Limb (tissue), 2 donors: ENCODE data around the gene IGFALS.

ENCODE experiments used
- DNase-seq, 2 donors: peaks; one replicate each; pipeline ENCODE4 v3.0.0-alpha.2; 2016; ENCODE audit errors: extremely low spot score in 2 of 2

The IGFALS gene

GRCh38 chr16:1793578-1794220, at the start of gene IGFALS:
Gene IGFALS, minus strand, starts transcription at chr16:1793705. Its CDS starts 53 bp downstream, at chr16:1793652.
- no peak for DNase-seq

GRCh38 chr16:1839554-1839953, 46.0 kb upstream of the IGFALS start:
- DNase-seq: no peak

DNA sequence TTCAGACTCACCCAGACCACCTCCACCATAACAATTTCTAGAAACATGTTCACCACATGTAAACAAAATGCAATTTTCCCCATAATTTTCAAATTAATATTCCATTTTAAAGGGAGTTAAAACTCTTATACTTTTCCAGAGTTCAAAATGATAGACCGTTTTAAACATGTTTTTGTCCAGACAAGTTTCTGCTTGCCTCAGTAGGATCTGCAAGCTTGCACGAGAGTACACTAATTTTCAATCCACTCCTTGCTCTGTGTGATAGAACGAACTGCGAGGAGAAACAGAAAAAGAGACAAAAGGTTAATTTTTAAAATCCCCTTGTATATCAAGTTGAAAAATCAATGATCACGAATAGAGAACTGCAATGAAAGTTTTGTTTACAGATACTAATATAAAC, 40.6 kb upstream of the IGFALS start:
- no peak for DNase-seq

- DNase-seq: no peak
Observed at GRCh38 chr16:1832838-1833454, 39.4 kb upstream of the IGFALS start.

DNA sequence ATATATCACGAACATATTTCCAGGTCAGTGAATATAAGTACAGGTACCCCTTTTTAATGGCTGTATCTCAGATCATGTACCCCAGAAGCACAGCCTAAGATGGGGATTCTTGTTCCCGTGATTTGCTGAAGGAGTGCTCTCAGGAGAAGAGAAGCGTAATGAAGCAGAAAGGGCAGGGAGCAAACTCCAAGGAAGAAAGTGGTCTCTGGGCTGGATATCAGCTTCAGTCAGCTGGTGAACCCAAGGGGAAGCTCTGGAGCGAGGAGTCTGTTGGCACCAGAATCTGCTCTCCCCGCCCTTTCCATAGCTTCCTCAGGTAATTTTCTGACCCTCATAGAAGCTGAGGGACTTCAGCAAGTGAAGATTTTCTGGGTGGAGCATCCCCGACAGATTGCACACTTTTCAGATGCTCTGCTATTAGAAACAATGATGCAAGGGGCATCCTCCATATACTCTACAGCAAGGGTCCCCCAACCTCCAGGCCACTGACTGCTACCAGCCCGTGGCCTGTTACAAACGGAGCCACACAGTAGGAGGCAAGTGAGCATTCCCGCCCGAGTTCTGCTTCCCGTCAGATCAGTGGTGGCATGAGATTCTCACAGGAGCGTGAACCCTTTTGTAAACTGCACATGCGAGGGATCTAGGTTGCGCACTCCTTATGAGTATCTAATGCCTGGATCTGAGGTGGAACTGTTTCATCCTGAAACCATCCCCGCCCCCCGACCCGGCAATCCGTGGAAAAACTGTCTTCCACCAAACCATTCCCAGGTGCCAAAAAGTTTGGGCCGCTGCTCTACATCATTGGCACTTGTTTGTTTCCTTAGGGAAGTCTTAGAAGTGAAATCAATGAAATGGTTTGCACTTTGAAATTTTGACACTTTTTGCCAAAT, 37.9 kb upstream of the IGFALS start:
- DNase-seq: no peak

- no peak for DNase-seq
Observed at GRCh38 chr16:1830213-1830612, 36.7 kb upstream of the IGFALS start.

GRCh38 chr16:1828645-1829410, 35.3 kb upstream of the IGFALS start:
- no peak for DNase-seq

DNA sequence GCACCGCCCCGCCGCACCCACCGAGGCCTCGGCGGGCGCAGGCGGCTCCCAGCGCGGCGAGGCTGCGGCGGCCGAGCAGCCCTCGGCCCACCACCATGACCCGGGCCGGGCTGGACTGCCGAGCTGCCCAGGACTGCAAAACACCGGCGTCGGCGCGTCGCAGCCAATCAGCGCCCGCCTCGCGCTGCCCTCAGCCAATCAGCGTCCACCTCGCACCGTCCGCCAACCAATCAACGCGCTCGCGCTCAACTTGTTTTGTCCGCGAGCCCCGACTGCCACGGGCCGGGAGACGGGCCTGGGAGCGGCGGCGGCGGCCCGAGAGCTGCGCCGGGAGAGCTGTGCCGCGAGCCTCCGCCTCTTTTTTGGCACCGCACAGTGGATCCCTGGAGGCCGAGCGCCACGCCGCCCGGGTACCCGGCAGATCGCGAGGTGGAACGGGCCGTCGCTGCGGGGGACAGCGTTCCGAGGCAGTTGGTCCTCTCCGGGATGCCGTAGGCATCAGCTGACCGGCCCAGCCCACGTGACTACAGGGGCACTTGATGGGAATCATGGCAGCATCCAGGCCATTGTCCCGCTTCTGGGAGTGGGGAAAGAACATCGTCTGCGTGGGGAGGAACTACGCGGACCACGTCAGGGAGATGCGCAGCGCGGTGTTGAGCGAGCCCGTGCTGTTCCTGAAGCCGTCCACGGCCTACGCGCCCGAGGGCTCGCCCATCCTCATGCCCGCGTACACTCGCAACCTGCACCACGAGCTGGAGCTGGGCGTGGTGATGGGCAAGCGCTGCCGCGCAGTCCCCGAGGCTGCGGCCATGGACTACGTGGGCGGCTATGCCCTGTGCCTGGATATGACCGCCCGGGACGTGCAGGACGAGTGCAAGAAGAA, 33.4 kb upstream of the IGFALS start, which contains the start of the genes FAHD1 and HAGH:
Gene FAHD1, plus strand, starts transcription at position 516 of the 883 bp plus-strand sequence. Its CDS starts 33 bp downstream, at position 549.
Gene HAGH, minus strand, starts transcription at position 135 of the 883 bp plus-strand sequence. Its CDS starts 38 bp downstream, at position 97.
- DNase-seq: peak; percentile 95 to 97

- no peak for DNase-seq
Observed at GRCh38 chr16:1825864-1826690, 32.6 kb upstream of the IGFALS start.

DNA sequence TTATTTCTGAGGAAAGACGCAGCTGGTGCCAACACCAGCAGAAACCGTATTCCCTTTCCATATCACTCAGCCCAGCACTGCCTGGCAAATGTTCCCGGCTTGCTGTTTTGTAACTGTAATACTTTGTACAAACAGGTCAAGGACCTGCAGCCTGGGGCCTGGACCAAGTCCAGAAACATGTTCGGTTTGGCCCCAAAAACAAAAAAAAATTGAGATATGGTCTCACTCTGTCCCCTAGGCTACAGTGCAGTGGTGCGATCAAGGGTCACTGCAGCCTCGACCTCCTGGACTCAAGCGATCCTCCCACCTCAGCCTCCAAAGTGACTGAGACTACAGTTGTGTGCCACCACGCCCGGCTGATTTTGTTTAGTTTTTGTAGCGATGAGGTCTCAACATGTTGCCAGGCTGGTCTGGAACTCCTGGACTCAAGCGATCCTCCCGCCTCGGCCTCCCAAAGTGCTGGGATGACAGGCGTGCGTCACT, 31.9 kb upstream of the IGFALS start:
- no peak for DNase-seq

DNA sequence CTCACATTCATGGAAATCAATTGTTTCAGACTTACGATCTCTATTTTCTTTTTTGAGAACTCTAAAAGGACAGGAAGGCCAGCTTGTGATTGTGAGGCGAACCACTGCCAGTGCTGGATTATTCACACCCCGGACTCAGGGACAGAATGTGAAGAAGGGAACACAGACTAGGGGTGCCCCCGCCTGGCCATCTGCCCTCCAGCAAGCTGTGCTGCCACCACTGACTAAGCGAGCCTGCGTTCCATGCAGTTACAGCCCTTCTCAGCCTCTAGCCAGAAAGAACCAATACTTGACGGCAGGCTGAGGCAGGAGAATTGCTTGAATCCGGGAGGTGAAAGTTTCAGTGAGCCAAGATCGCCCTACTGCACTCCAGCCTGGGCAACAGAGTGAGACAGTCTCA, 30.3 kb upstream of the IGFALS start:
- no peak for DNase-seq

DNA sequence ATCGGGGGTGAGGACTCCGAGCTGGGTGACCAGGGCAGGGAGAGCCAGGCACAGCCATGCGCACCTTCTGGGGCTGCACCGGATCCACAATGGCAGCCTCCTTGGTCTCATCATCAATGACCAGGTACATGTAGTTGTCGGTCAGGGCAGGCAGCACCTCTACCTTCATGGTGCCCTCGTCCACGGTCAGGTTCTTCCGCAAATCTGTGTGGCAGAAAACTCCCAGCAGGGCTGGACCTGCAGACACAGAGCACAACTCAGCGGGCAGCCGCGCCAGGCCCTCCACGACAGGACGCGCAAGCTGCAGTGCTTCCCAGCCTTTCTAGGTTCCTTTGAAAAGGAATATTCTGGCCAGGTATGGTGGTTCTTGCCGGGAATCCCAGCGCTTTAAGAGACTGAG, 29.3 kb upstream of the IGFALS start:
- DNase-seq: no peak

- DNase-seq: no peak
Observed at GRCh38 chr16:1821861-1822611, 28.5 kb upstream of the IGFALS start.

GRCh38 chr16:1820946-1821290, 27.4 kb upstream of the IGFALS start:
- no peak for DNase-seq

DNA sequence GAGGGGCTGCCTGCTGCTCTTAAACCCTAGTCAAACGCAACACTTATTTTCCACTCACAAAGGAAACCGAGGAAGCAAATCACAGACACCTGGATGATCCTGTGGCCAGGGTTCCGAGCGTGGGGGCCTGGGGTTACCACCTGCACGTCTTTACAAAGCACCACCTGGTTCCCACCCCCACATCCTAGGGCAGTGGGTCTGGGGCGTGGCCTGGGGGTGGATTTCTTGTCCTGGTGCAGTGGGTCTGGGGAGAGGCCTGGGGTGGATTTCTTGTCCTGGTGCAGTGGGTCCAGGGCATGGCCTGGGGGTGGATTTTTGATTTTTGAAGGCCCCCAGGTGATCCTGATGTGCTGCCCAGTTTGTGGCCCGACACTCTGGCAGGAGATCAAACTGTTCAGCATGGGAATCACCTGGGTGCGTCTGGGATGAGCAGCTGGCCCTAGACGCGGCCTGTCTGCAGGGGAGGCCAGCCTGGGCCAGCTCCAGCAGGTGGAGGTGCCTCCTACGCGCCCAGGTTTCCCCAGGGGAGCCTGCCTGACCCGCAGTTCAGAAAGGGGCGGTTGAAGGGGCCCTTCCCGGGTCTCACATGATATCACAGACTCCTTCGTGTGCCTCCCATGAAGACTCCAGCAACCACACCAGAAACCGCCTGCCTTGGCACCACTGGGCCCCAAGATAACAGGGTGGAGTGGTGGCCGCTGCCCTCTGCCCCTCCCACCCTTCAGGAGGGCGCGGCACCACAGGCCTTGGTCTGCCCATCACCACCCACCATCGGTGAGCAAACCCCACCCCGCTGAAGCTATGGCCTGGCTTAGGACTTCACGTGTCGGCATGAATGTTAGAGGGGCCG, 26.8 kb upstream of the IGFALS start:
- DNase-seq: no peak

GRCh38 chr16:1819611-1820010, 26.1 kb upstream of the IGFALS start:
- DNase-seq: no peak

- DNase-seq: no peak
Observed at GRCh38 chr16:1818873-1819525, 25.5 kb upstream of the IGFALS start.
